Epidermal melanocyte (primary cell): ENCODE data around the gene PER2.

Experiments used
- DNase-seq: peaks from one replicate; pipeline ENCODE4 v3.0.0; 2011; ENCODE audit warnings: low spot score; ENCODE audit not compliant: insufficient read length

The PER2 gene

DNA sequence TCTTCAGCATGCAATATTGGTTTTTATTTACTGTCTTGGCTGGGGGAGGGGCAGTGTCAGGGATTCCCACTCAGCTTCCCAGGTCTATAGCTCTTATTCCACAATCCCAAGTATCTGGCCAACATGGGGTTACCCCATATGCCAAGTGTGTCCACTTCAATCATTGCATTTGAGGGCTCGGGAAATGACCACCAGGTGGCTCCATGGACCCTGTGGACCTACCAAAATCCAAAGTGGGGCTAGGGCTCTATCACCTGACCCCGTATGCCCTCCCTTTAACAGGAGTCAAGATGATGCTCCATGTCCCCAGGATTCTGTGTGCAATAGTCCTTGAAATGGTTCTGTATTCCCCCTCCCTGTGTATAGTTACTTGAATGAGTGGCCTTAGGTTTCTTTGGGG, 19.8 kb upstream of the PER2 start:
- no peak for DNase-seq

DNA sequence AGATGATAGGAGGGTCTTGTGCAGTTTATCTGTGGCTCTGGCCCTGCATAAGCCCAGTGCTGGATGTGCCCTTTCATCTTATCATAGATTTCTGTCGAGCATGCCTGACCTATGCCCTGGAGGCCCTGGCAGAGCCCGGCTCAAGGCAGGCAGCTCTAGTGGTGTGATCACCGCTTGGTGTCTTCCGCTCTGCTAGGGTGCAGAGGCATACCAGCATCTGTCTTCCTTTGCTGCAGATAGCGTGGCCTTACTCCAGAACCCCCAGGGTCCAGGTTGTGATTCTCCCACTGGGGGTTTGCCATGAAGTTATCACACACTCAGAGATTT, 18.2 kb upstream of the PER2 start:
- DNase-seq: no peak

DNA sequence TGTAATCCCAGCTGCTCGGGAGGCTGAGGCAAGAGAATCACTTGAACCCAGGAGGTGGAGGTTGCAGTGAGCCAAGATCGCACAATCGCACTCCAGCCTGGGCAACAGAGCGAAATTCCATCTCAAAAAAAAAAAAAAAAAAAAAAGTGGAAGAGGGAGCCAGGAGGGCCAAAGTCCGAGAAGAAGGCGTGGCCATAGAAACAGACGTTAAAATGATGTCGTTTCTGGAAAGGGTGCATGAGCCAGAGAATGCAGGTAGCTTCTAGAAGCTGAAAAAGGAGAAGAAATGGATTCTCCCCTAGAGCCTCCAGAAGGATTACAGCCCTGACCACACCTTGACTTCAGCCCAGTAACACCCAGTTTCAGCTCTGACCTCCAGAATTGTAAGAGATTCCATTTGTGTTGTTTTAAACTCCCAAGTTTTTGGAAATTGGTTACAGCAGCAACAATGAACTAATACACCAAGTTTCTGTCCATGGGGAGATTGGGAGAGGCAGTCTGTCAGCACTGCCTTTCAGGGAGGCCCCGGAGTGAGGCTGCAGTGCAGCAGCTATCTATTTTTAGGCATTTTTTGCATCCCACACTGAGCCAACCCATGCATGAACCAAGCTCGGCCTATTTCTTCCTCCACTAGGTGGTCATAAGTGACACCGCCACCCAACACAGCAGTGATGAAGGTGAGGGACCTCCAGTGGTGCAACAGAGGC, 17.7 kb upstream of the PER2 start:
- DNase-seq: no peak

- DNase-seq: no peak
These were observed 16.9 kb upstream of the PER2 start for GRCh38 chr2:238305092-238305862.

GRCh38 chr2:238304116-238304515, 15.7 kb upstream of the PER2 start:
- no peak for DNase-seq

DNA sequence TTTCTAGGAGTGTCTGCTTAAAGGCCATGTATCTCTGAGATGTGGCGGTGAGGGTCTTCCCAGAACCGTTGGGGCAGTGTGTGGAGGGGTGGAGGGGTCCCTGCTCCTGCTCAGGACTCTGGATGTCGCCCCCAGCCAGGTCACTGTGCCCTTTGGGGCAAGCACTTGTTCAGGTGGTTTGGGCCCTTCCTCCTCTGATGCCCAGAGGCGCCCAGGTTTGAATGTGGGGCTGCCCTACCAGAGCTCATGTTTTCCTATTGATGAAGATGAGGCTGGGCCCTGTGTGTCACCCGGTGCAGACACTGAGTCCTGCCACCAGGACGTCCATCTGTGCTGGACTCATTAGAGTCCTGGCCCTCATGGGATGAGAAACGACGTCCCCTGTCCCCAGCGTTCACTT, 14.3 kb upstream of the PER2 start:
- DNase-seq: no peak

DNA sequence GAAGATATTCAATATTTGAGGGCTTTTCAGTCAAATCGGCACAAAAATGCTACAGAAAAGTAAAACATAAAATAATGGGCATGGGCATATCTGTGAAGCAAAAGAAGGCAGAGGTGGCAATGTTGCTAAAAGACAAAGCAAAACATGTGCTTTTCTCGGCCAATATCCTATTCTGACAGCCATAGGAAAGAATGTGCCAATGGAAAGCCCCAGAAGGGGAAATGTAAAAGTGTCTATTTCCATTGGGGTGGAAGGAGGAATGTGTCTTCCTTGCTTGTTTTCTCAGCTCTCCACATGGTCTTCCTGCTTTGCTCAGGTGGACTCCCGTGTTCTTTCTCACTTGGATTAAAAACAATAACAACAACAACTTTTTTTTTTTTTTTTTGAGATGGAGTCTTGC, 13.7 kb upstream of the PER2 start:
- DNase-seq: no peak

DNA sequence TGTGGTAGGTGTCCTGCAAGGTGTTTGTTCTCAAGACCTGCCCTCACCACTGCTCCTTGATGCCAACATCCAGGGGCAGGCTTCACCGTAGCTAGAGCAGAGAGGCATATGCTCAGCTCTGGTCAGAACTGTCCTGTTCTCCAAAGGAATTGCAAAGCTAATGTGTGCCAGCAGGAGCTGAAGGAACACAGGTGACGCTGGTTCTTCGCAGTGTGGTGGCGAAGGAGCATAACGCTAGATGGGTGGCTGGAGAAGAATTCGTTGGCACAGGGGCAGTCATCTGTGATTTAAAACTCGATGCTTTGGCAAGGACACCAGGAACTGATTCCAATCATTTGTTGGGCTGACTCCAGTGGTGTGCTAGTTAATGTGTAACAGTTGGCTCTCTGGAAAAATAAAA, 11.4 kb upstream of the PER2 start:
- DNase-seq: no peak

- DNase-seq: no peak
These were observed 8.4 kb upstream of the PER2 start for GRCh38 chr2:238296638-238297457.

DNA sequence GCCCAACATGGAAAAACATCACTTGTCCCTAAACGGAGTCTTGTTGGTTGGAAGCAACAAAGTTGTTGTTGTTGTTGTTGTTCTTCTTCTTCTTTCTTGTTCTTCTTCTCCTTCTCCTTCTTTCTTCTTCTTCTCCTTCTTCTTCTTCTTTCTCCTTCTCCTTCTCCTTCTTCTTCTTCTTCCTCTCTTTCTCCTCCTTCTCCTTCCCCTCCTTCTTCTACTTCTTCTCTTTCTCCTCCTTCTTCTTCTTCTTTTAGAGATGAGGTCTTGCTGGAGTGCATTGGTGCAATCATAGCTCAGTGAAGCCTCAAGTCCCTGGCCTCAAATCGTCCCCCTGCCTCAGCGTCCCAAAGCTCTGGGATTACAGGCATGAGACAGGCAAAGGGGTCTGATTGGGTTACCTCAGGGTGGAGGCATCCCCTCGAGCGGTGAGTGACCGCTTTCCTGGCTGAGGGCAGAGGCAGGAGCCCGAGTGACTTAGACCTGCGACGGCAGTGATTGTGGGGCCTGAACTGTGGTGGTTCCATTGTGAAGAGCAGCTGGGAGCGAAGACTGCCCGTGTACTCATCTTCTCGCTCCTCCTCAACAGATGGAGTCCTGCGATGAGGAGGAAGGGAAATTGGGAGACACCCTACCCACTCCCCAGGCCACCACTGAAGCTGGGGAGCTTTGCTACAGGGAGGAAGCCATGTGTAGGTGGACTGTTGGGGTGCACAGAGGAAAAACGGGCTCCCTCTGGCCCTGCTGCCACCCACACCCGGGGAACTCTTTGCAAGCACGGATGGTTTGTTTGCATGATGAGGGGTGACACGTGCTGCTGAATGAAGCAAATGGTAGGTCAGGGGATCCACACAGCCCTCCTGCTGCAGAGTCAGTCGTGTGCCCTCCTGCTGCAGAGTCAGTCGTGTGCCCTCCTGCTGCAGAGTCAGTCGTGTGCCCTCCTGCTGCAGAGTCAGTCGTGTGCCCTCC, 7.0 kb upstream of the PER2 start:
- DNase-seq: no peak

DNA sequence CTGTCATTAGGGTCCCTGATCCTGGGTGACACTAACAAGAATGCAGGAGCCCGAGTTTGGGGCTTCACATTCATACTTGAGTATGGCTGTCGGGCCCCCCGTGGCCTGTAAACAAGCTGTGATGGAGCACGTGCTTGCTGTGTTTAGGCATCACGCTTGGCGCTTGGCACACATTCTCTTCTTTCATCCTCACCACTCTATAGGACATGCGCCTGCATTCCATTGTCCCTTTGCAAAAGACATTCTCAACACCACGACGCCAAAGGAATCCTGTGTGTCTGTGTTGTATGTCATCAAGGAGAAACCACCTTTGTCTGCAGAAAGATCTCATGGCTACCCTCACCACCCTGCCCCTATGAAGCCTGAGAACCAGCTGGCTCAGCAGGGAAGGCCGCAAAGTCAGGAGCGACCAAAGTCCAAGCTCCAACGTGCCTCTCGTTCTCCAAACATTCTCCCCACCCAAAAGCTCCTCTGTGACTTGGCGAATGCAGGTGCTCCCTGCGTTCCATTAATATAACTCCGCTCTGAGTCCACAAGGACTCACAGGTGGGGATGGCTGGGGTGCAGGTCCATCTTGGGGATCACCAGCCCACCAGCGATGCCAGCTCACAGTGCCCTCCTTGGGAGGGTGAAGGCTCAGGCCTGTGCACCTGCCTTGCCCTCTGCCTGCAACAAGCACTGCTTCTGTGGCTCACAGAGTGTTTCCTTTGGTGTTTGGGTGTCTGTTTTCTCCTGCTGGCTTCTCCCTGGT, 6.2 kb upstream of the PER2 start:
- no peak for DNase-seq

DNA sequence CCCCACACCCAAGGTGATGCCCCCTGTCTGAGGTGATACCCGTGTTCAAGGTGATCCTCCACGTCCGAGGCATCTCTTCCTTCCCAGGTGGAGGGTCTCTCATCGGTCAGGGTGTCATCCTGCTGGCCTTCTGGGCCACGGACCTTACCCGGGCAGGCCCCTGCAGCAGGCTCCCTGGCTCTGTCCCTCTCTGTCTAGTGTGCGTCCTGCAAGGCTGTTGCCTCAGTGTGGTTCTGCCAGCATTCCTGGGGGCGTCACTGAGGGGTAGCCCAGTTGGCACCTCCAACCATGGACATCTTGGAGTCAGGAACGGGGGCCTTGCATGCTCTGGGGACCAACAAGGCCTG, 5.6 kb upstream of the PER2 start:
- no peak for DNase-seq

- DNase-seq: no peak
These were observed 3.3 kb upstream of the PER2 start for GRCh38 chr2:238291550-238292281.

DNA sequence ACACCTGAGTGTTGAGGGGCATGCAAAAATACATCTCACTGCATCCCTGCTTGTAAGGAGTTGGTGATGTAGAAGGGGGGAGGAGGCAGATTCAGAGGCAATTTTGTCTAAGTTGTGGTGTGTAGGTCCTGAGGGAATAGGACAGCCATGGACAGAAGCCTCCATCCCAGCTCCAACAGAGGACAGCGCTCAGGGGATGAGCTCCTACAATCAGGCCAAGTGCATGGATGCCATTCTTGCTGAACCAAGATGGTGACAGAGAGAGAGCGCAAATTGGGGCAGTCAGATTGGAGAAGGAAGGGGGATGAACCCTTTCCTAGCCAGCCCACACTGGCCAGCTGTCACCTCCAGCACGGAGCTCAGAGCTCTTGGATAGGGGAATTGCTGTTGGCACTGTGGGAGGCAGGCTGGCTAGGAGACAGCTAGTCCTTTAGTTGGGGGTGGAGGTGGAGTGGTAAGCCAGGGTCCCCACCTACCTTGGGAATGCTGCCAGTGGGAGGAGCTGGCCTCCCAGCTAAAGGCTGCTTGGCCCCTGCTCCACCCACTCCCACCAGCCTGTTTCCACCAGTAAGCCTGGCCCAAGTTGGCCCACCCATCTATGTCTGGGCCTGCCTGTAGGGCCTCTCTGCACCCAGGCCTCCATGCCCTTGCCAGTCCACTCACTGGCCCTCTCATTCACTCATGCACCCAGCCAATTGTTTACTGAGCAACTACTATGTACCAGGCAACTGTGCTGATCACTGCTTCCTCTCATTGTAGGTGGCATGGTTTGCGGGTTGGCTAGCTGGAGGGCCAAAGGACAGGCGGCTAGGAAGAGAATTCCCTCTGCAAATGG, 2.5 kb upstream of the PER2 start:
- no peak for DNase-seq

DNA sequence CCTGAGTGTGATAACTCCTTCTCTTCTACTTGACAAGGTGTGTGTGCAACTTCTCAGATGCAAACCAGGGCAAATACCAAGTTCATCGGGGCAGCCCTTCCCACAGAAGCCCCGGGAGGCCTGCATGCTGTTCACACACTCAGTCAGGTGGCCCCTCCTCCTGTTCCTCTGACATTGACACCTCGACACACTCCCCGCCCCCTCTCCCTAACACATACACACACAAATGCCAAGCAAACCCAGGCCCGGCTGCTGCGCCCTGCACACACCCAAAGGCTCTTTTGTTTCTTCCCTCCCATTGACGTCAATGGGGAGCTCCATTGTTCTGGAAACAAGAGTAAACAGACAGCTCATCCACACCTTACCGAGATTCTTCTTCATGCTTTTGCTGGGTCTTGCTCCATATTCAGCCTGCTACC, 1.7 kb upstream of the PER2 start:
- DNase-seq: no peak

- no peak for DNase-seq
These were observed 1.2 kb upstream of the PER2 start for GRCh38 chr2:238289574-238289973.

- peak; percentile 93 for DNase-seq
These were observed 502 bp upstream of the PER2 start for GRCh38 chr2:238288650-238289573.
